ENCODE data around the gene GSTM1. TPM values are rescaled to one million over a fixed set of nuclear protein-coding genes. Genes with fewer than 3 reads are reported as not detected.
"Not testable (repeated sequence)": the region's sequence is repeated elsewhere in the genome, so short reads cannot be mapped to it uniquely, and the experiment has no call there.

GSTM1 gene
- total and polyA plus RNA-seq, 12 donors, result 0.11 to 301 (median 132) TPM; not detected in 6

DNA sequence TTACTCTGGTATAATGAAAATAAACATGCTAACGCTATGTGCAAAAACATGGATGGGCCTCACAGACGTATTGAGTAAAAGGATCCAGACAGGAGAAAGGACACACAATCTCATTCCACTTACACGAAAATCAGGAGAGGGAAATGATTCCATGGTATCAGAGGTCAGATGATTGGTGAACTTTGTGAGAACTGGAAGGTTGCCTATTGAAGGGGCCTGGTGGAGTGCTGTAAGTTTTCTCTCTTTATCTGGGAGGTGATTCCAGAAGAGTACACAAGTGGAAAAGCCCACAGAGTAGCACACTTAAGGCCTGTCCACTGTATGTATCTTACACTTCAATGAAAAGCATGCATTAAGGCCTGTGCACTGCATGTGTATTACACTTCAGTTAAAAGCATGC is 10.2 kb upstream of the GSTM1 start:
- 73 to 83% (median 81%) methylated on average over 3 of the region's 3 CpGs for WGBS, 4 donors
- H3K27me3 ChIP-seq, result no peaks in the 10 kb centered on the region
- no peak overlapping the region for H3K4me3 ChIP-seq
- intact Hi-C loops (cut with DNase I), result no loop called here
- no peaks in the 10 kb centered on the region for H3K9me3 ChIP-seq (replicated peaks in 1 of 3)
- DNase-seq, result no peak
- no peaks in the 10 kb centered on the region for H3K4me1 ChIP-seq (replicated peaks in 1 of 2)
- no peak overlapping the region for H3K27ac ChIP-seq
- H3K36me3 ChIP-seq (replicated peaks in 1 of 2), result peaks cover 0 to 7% of the 10 kb centered on the region in 2 donors
- no peak for TF ChIP-seq POLR2A (IDR thresholded peaks at IDR 0.05)
- no peak for TF ChIP-seq CTCF (IDR thresholded peaks at IDR 0.05)

DNA sequence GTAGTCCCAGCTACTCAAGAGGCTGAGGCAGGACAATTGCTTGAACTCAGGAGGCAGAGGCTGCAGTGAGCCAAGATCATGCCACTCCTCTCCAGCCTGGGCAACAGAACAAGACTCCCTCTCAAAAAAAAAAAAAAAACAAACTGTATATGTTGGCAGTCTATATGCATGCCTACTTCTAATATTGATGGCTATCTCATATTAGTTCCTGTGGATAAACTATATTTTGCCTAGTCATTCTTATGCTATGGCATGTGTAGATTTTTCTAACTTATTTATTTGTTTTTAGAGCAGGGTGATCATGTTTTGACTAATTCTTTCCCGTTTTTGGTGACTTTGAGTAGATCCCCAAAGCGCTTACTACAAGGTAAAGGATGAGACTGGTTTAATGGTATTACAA is 9.0 kb upstream of the GSTM1 start:
- H3K4me3 ChIP-seq; H3K36me3 ChIP-seq (replicated peaks in 1 of 2); H3K9me3 ChIP-seq (replicated peaks in 1 of 3); H3K27me3 ChIP-seq; H3K4me1 ChIP-seq (replicated peaks in 1 of 2); DNase-seq; H3K27ac ChIP-seq; intact Hi-C loops (cut with DNase I): not testable (repeated sequence)
- WGBS, 4 donors, result 75 to 89% (median 81%) methylated on average over 2 of the region's 2 CpGs

- intact Hi-C loops (cut with DNase I); H3K9me3 ChIP-seq (replicated peaks in 1 of 3); H3K36me3 ChIP-seq (replicated peaks in 1 of 2); H3K27ac ChIP-seq; H3K27me3 ChIP-seq; H3K4me3 ChIP-seq; DNase-seq: not testable (repeated sequence)
- WGBS, 4 donors, result 88 to 90% (median 89%) methylated on average over 6 of the region's 6 CpGs; no CpG with 5 or more reads in 1 of the 4 donors
- peaks cover 0 to 17% of the 10 kb centered on the region in 2 donors for H3K4me1 ChIP-seq (replicated peaks in 1 of 2)
Observed at GRCh38 chr1:109684777-109685176, 2.8 kb upstream of the GSTM1 start.

GRCh38 chr1:109685399-109685798 is 2.2 kb upstream of the GSTM1 start:
- 100% methylated on average over 1 of the region's 1 CpG; no CpG with 5 or more reads in 3 of the 4 donors for WGBS, 4 donors
- not testable (repeated sequence) for DNase-seq

DNA sequence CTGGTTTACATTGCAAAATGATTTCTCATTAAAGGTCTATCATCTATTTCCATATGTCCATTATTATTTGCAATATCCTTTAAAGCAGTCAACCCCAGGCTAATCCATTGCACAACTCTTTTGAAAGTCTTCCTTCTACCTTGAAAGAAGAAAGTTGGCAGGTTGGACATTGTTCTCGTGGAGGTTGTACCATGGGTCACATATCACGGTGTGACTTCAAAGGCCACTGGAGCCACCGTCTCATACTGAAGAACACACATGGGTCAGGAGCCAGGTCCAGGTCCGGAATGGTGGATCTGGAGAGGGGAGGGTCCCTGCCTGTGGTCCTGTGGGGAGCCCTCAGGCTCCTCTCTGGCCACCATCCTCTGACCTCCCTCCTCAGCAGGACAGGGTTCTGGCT is 1.7 kb upstream of the GSTM1 start:
- DNase-seq; intact Hi-C loops (cut with DNase I); H3K9me3 ChIP-seq (replicated peaks in 1 of 3); H3K36me3 ChIP-seq (replicated peaks in 1 of 2); H3K27me3 ChIP-seq; H3K27ac ChIP-seq; H3K4me3 ChIP-seq: not testable (repeated sequence)
- H3K4me1 ChIP-seq (replicated peaks in 1 of 2), result peaks cover 0 to 28% of the 10 kb centered on the region in 2 donors
- 90% methylated on average over 4 of the region's 4 CpGs; no CpG with 5 or more reads in 2 of the 4 donors for WGBS, 4 donors

More at GRCh38 chr1:109685399-109685798, 2.2 kb upstream of the GSTM1 start:
- peaks cover 0 to 23% of the 10 kb centered on the region in 2 donors for H3K4me1 ChIP-seq (replicated peaks in 1 of 2)
- H3K27me3 ChIP-seq; H3K9me3 ChIP-seq (replicated peaks in 1 of 3); H3K27ac ChIP-seq; H3K36me3 ChIP-seq (replicated peaks in 1 of 2); intact Hi-C loops (cut with DNase I); H3K4me3 ChIP-seq: not testable (repeated sequence)

- H3K27me3 ChIP-seq; intact Hi-C loops (cut with DNase I); H3K36me3 ChIP-seq (replicated peaks in 1 of 2); H3K9me3 ChIP-seq (replicated peaks in 1 of 3): not testable (repeated sequence)
- Histone ChIP-seq H3K4me3 (peak overlapping the region in 1 of 4 donors; percentile 61), H3K27ac (peak overlapping the region in 2 of 5 donors; percentile 86 to 90), H3K4me1 (replicated peaks in 1 of 2) (peaks cover 0 to 40% of the 10 kb centered on the region in 2 donors)
- peak in 1 of 7 donors; percentile 25 for DNase-seq
- WGBS, 4 donors, result 25 to 34% methylated on average over 10 to 11 of the region's 11 CpGs; no CpG with 5 or more reads in 2 of the 4 donors
Observed at GRCh38 chr1:109687109-109687508, 508 bp upstream of the GSTM1 start.

GRCh38 chr1:109689844-109690405 is 2.3 kb downstream of the GSTM1 start:
- peak overlapping the region in 2 of 5 donors; percentile 69 to 77 for H3K27ac ChIP-seq
- no peaks in the 10 kb centered on the region for H3K36me3 ChIP-seq (replicated peaks in 1 of 2)
- no peaks in the 10 kb centered on the region for H3K9me3 ChIP-seq (replicated peaks in 1 of 3)
- H3K4me3 ChIP-seq, result no peak overlapping the region
- peak in 2 of 7 donors; percentile 42 to 51 for DNase-seq
- no peak for TF ChIP-seq CTCF (IDR thresholded peaks at IDR 0.05)
- TF ChIP-seq POLR2A (IDR thresholded peaks at IDR 0.05), result no peak
- peaks cover 0 to 42% of the 10 kb centered on the region in 2 donors for H3K4me1 ChIP-seq (replicated peaks in 1 of 2)
- no peaks in the 10 kb centered on the region for H3K27me3 ChIP-seq
- intact Hi-C loops (cut with DNase I), result no loop called here
- 40 to 63% (median 42%) methylated on average over 6 of the region's 6 CpGs; no CpG with 5 or more reads in 1 of the 4 donors for WGBS, 4 donors
